GM23338 (cell line): ENCODE results near the gene FER. TPM values are rescaled to one million over a fixed set of nuclear protein-coding genes. Genes with fewer than 3 reads are reported as not detected.
"Not testable (repeated sequence)": the region's sequence is repeated elsewhere in the genome, so short reads cannot be mapped to it uniquely, and the experiment has no call there.

ENCODE experiments used
- ATAC-seq: fragments of 200-7000 bp; cut with Tn5 transposase; 3 replicates; pipeline ENCODE4 v1.9.1; 2020
- DNase-seq: peaks from one replicate; pipeline ENCODE4 v3.0.0-alpha.2; 2015; ENCODE audit warnings: low spot score
- H2AFZ ChIP-seq: fragments of 200-600 bp; sonication (generic); 2 replicates; pipeline ENCODE4 v1.8.0; 2016; ENCODE audit warnings: antibody characterized with exemption, mild to moderate bottlenecking, moderate library complexity
- H3F3A ChIP-seq: fragments of 200-600 bp; sonication (generic); replicated peaks from 2 replicates; pipeline ENCODE4 v1.8.0; 2017; ENCODE audit warnings: antibody characterized with exemption, mixed run types, low read depth
- H3K27ac ChIP-seq: fragments of 200-600 bp; sonication (generic); 2 replicates; pipeline ENCODE4 v1.6.1; 2016; ENCODE audit warnings: low read depth
- H3K27me3 ChIP-seq: fragments of 200-600 bp; sonication (generic); 2 replicates; pipeline ENCODE4 v1.8.0; 2016; ENCODE audit warnings: mild to moderate bottlenecking, mixed run types, moderate library complexity; ENCODE audit not compliant: insufficient read depth
- H3K36me3 ChIP-seq: fragments of 200-600 bp; sonication (generic); 2 replicates; pipeline ENCODE4 v1.8.0; 2016; ENCODE audit warnings: mild to moderate bottlenecking; ENCODE audit not compliant: insufficient read depth
- H3K4me1 ChIP-seq: fragments of 200-600 bp; sonication (generic); 2 replicates; pipeline ENCODE4 v1.8.0; 2016; ENCODE audit warnings: mild to moderate bottlenecking, moderate library complexity; ENCODE audit not compliant: insufficient read depth
- H3K4me2 ChIP-seq: fragments of 200-600 bp; sonication (generic); 2 replicates; pipeline ENCODE4 v1.7.1; 2017; ENCODE audit warnings: mixed run types
- H3K4me3 ChIP-seq: fragments of 200-600 bp; sonication (generic); 2 replicates; pipeline ENCODE4 v1.6.1; 2016; ENCODE audit warnings: mixed run types
- H3K79me2 ChIP-seq: fragments of 200-600 bp; sonication (generic); replicated peaks from 2 replicates; pipeline ENCODE4 v1.8.0; 2017; ENCODE audit warnings: mild to moderate bottlenecking; ENCODE audit not compliant: insufficient read depth
- H3K9me2 ChIP-seq: fragments of 200-600 bp; sonication (generic); 2 replicates; pipeline ENCODE4 v1.8.0; 2017; ENCODE audit not compliant: insufficient read depth
- H4K20me1 ChIP-seq: fragments of 200-600 bp; sonication (generic); replicated peaks from 2 replicates; pipeline ENCODE4 v1.8.0; 2017; ENCODE audit warnings: mild to moderate bottlenecking; ENCODE audit not compliant: insufficient read depth
- H3K27ac Mint-ChIP-seq: 2 replicates; pipeline ENCODE4 v1.8.0; 2020; ENCODE audit warnings: inconsistent platforms, mild to moderate bottlenecking, moderate library complexity, mixed read lengths
- H3K27me3 Mint-ChIP-seq: 3 replicates; pipeline ENCODE4 v1.8.0; 2022; ENCODE audit warnings: low read depth, mild to moderate bottlenecking, moderate library complexity, mixed read lengths, inconsistent platforms; ENCODE audit not compliant: insufficient read depth, poor library complexity
- H3K36me3 Mint-ChIP-seq: 3 replicates; pipeline ENCODE4 v1.8.0; 2021; ENCODE audit warnings: low read depth, mild to moderate bottlenecking, inconsistent platforms, moderate library complexity, mixed read lengths
- H3K4me1 Mint-ChIP-seq: 3 replicates; pipeline ENCODE4 v1.8.0; 2020; ENCODE audit warnings: mild to moderate bottlenecking, inconsistent platforms, mixed read lengths
- H3K4me3 Mint-ChIP-seq: 3 replicates; pipeline ENCODE4 v1.8.0; 2021; ENCODE audit warnings: moderate library complexity, mild to moderate bottlenecking, inconsistent platforms, mixed read lengths
- H3K9me3 Mint-ChIP-seq: 3 replicates; pipeline ENCODE4 v1.8.0; 2020; ENCODE audit warnings: moderate library complexity, mild to moderate bottlenecking, inconsistent platforms, mixed read lengths
- CREB1 ChIP-seq: fragments of 250-450 bp; sonication (Bioruptor Pico); IDR thresholded peaks from 2 replicates; pipeline ENCODE4 v1.5.0; 2020; ENCODE audit warnings: low read depth, mild to moderate bottlenecking, moderate library complexity
- EZH2 ChIP-seq: fragments of 200-600 bp; sonication (generic); IDR thresholded peaks from one replicate; pipeline ENCODE4 v1.8.0; 2017; ENCODE audit warnings: antibody characterized with exemption, mild to moderate bottlenecking, low read depth; ENCODE audit not compliant: unreplicated experiment
- EZH2phosphoT487 ChIP-seq: fragments of 200-600 bp; sonication (generic); IDR thresholded peaks from one replicate; pipeline ENCODE4 v1.8.1; 2018; ENCODE audit warnings: antibody characterized with exemption; ENCODE audit not compliant: unreplicated experiment
- JUNB ChIP-seq: IDR thresholded peaks from one replicate; pipeline ENCODE4 v1.6.1; 2016; ENCODE audit warnings: antibody characterized with exemption; ENCODE audit not compliant: unreplicated experiment
- NANOG ChIP-seq: IDR thresholded peaks from 2 replicates; pipeline ENCODE4 v1.6.1; 2016; ENCODE audit warnings: antibody characterized with exemption, borderline replicate concordance
- POLR2AphosphoS5 ChIP-seq: IDR thresholded peaks from 2 replicates; pipeline ENCODE4 v1.6.1; 2016; ENCODE audit warnings: antibody characterized with exemption, low read depth
- STAT1 ChIP-seq: IDR thresholded peaks from one replicate; pipeline ENCODE4 v1.6.1; 2016; ENCODE audit warnings: antibody characterized with exemption; ENCODE audit not compliant: unreplicated experiment
- ZNF114 ChIP-seq: fragments of 250-450 bp; sonication (Bioruptor Pico); IDR thresholded peaks from 2 replicates; pipeline ENCODE4 v1.5.0; 2020; ENCODE audit warnings: mild to moderate bottlenecking, moderate library complexity
- ZNF331 ChIP-seq: fragments of 250-450 bp; sonication (Bioruptor Pico); IDR thresholded peaks from 2 replicates; pipeline ENCODE4 v1.5.0; 2020; ENCODE audit warnings: low read depth, mild to moderate bottlenecking, moderate library complexity
- polyA plus RNA-seq: library from polyadenylated mRNA; unstranded; fragments of >200 nt; fragmentation: Nextera tagmentation; extraction: Ambion mirVana; gene quantifications from 2 replicates; pipeline ENCODE4 v1.2.1, GENCODE V29; 2016
- total RNA-seq: library from RNA; depleted of rRNA; stranded (reverse); fragments of >200 nt; shearing (Covaris generic); gene quantifications from 2 replicates; pipeline ENCODE4 v1.2.3, GENCODE V29; 2014
- TF ChIP-seq, protein P1 (sequence below): IDR thresholded peaks from 2 replicates; pipeline ENCODE4 v1.6.1; 2016; ENCODE audit warnings: antibody characterized with exemption
- TF ChIP-seq, protein P2 (sequence below), 2 experiments: fragments of 200-600 bp in 1 of 2; sonication (generic) in 1 of 2; conservative IDR thresholded peaks; 2 replicates each; pipeline versions ENCODE4 v1.5.1 to v1.6.1; 2016 to 2017; ENCODE audit warnings: antibody characterized with exemption in 2 of 2, low read depth in 2 of 2, mild to moderate bottlenecking in 2 of 2, moderate library complexity in 1 of 2

Gene FER
- total and polyA plus RNA-seq, 2 experiments from 2014 or later, result 17.4 to 34.8 TPM

DNA sequence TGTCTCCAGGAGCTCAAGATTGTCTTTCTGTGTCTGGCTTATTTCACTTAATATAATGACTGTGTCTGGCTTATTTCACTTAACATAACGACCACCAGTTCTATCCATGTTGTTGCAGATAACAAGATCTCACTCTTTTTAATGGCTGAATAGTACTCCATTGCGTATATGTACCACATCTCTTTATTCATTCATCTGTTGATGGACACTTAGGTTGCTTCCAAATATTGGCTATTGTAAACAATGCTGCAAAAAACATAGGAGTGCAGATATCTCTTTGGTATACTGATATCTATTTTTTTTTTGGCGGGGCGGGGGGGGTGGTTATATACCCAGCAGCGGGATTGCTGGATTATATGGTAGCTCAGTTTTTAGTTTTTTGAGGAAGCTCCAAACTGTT is 45.5 kb downstream of the FER start:
- Histone ChIP-seq H3K27me3 (no peaks in the 10 kb centered on the region), H2AFZ (no peak overlapping the region), H3K9me2 (no peaks in the 10 kb centered on the region), H4K20me1 (no peaks in the 10 kb centered on the region), H3K36me3 (no peaks in the 10 kb centered on the region), H3F3A (no peaks in the 10 kb centered on the region), H3K4me3 (no peak overlapping the region), H3K4me2 (no peak overlapping the region), H3K79me2 (peaks cover 8% of the 10 kb centered on the region; the same call in 1 of the 2 replicates), H3K4me1 (0 out of 2 replicates have a peak, but pooled peaks cover 10% of the 10 kb centered on the region), H3K27ac (no peak overlapping the region)
- H3K36me3 Mint-ChIP-seq, result peaks cover 22% of the 10 kb centered on the region
- H3K4me1 Mint-ChIP-seq, result peaks cover 7% of the 10 kb centered on the region
- no peak for TF ChIP-seq STAT1
- no peak for TF ChIP-seq ZNF114 (CRISPR knock-in tag)
- no peak for TF ChIP-seq EZH2
- TF ChIP-seq, protein P1, sequence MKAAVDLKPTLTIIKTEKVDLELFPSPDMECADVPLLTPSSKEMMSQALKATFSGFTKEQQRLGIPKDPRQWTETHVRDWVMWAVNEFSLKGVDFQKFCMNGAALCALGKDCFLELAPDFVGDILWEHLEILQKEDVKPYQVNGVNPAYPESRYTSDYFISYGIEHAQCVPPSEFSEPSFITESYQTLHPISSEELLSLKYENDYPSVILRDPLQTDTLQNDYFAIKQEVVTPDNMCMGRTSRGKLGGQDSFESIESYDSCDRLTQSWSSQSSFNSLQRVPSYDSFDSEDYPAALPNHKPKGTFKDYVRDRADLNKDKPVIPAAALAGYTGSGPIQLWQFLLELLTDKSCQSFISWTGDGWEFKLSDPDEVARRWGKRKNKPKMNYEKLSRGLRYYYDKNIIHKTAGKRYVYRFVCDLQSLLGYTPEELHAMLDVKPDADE, result no peak
- no peak for TF ChIP-seq EZH2phosphoT487
- TF ChIP-seq NANOG, result no peak
- TF ChIP-seq ZNF331 (CRISPR knock-in tag), result no peak
- no peak for TF ChIP-seq POLR2AphosphoS5
- H3K4me3 Mint-ChIP-seq, result no peak overlapping the region
- H3K27me3 Mint-ChIP-seq, result peaks cover 3% of the 10 kb centered on the region
- ATAC-seq (no peak), DNase-seq (no peak)
- no peak overlapping the region for H3K27ac Mint-ChIP-seq
- peaks cover 12% of the 10 kb centered on the region for H3K9me3 Mint-ChIP-seq

DNA sequence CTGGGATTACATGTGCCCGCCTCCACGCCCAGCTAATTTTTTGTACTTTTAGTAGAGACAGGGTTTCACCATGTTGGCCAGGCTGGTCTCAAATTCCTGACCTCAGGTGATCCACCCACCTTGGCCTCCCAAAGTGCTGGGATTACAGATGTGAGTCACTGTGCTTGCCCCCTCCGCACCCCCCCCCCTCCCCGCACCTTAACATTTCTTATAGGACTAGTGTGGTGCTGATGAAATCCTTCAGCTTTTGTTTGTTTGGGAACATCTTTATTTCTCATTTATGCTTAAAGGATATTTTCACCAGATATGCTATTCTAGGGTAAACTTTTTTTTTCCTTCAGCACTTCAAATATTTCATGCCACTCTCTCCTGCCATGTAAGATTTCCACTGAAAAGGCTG is 46.7 kb downstream of the FER start:
- not testable (repeated sequence) for H3K4me2 ChIP-seq, H3F3A ChIP-seq

DNA sequence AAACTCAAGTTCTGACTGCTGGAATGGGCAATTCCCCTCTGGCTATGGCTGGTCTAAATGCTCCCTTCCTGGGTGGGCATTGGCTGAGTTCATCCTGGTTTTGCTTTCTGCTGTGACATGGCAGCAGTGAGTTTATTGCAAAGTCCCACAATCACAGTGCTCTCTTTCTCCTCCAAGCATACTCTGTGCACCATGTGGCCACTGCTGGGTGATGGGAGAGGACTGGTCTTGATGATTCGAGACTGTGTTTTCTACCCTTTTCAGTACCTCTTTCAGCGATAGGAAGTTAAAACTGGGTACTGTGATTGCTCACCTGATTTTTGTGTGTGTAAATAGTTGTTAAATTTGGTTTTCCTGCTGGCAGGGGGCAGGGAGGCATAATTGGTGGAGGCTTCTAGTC is 49.7 kb downstream of the FER start:
- H3K4me3 Mint-ChIP-seq, result no peak overlapping the region
- peaks cover under 1% of the 10 kb centered on the region; the same call in 1 of the 2 replicates for H3K79me2 ChIP-seq

More for the DNA sequence above, 46.7 kb downstream of the FER start:
- H3K27me3 Mint-ChIP-seq, H3K36me3 ChIP-seq, DNase-seq, H3K27ac Mint-ChIP-seq, H3K27me3 ChIP-seq, H3K9me2 ChIP-seq, ATAC-seq, H3K4me3 Mint-ChIP-seq, H3K4me1 Mint-ChIP-seq, H3K9me3 Mint-ChIP-seq, H3K27ac ChIP-seq, H3K4me3 ChIP-seq, H2AFZ ChIP-seq, H3K79me2 ChIP-seq, H4K20me1 ChIP-seq: not testable (repeated sequence)
- 0 out of 2 replicates have a peak, but pooled peaks cover 11% of the 10 kb centered on the region for H3K4me1 ChIP-seq
- H3K36me3 Mint-ChIP-seq, result peaks cover 11% of the 10 kb centered on the region; the same call in 2 of the 3 replicates

More for the DNA sequence above, 49.7 kb downstream of the FER start:
- Mint-ChIP-seq H3K9me3 (peaks cover 11% of the 10 kb centered on the region), H3K36me3 (peaks cover 26% of the 10 kb centered on the region; the same call in 2 of the 3 replicates), H3K4me1 (peaks cover 7% of the 10 kb centered on the region), H3K27ac (no peak overlapping the region), H3K27me3 (peaks cover 8% of the 10 kb centered on the region)
- DNase-seq, result no peak
- Histone ChIP-seq H2AFZ (no peak overlapping the region; the same call in 1 of the 2 replicates), H3K9me2 (no peaks in the 10 kb centered on the region), H3K27ac (no peak overlapping the region), H3K4me1 (0 out of 2 replicates have a peak, but pooled peaks cover 11% of the 10 kb centered on the region), H3K4me3 (no peak overlapping the region), H3K36me3 (no peaks in the 10 kb centered on the region), H4K20me1 (no peaks in the 10 kb centered on the region), H3F3A (no peaks in the 10 kb centered on the region), H3K27me3 (no peaks in the 10 kb centered on the region), H3K4me2 (no peak overlapping the region)
- ATAC-seq, result no peak
- TF ChIP-seq ZNF331 (CRISPR knock-in tag) (no peak), JUNB (no peak), NANOG (no peak), STAT1 (no peak), POLR2AphosphoS5 (no peak), EZH2phosphoT487 (no peak), CREB1 (CRISPR knock-in tag) (no peak), EZH2 (no peak), ZNF114 (CRISPR knock-in tag) (no peak)
- TF ChIP-seq, protein P2, sequence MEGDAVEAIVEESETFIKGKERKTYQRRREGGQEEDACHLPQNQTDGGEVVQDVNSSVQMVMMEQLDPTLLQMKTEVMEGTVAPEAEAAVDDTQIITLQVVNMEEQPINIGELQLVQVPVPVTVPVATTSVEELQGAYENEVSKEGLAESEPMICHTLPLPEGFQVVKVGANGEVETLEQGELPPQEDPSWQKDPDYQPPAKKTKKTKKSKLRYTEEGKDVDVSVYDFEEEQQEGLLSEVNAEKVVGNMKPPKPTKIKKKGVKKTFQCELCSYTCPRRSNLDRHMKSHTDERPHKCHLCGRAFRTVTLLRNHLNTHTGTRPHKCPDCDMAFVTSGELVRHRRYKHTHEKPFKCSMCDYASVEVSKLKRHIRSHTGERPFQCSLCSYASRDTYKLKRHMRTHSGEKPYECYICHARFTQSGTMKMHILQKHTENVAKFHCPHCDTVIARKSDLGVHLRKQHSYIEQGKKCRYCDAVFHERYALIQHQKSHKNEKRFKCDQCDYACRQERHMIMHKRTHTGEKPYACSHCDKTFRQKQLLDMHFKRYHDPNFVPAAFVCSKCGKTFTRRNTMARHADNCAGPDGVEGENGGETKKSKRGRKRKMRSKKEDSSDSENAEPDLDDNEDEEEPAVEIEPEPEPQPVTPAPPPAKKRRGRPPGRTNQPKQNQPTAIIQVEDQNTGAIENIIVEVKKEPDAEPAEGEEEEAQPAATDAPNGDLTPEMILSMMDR (conservative IDR thresholded peaks at IDR 0.05; ENCODE audit: low read depth in 2 of 2), result no peak
- TF ChIP-seq, protein P1, result no peak
